Breast epithelium (tissue), 3 donors: ENCODE data around the gene SLC66A1.

Experiments
- CTCF ChIP-seq, 3 donors: fragments of 450-650 bp; IDR thresholded peaks; one replicate each; pipeline ENCODE4 v1.5.1; 2016 to 2017; ENCODE audit warnings: antibody characterized with exemption in 3 of 3, mild to moderate bottlenecking in 3 of 3, moderate library complexity in 3 of 3
- POLR2AphosphoS5 ChIP-seq, 3 donors: sonication (generic); formaldehyde crosslinking; IDR thresholded peaks; one replicate each; pipeline ENCODE4 v1.6.1; 2017; ENCODE audit warnings: antibody characterized with exemption in 3 of 3

DNA sequence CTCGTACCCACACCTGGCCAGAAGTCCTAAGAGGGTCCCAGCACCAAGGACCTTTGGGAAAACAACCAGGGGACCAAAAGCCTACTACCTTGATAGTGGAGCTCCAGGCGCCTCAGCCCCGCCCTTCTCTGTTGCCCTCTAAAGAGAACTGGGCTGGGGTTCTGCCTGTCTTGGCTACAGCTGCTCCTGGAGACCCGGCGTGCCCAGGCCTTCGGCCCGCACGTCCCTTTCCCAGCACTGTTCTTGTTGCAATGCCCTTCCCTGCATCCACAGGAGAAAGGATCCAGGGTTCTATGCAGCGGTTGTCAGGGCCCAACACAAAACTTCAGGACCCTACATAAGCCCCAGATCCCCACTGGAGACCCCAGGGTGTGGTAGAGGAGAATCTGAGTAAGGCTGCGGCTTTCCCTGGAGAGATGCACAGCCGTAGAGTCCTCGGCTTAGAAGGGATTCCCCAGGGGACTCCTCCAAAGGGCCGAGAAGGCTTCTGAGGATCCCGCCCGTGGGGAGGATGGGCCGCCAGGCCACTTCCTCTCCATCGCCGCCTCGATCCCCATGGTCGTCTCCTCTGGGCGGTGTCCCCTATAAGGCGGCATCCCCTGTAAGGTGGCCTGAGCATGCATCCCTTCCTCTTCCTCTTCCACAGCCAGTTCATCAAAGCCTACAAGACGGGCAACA is 12.0 kb downstream of the SLC66A1 start:
- TF ChIP-seq CTCF (IDR thresholded peaks at IDR 0.05) (no peak), POLR2AphosphoS5 (IDR thresholded peaks at IDR 0.05) (no peak)
